GM19467 (cell line): Measurements from ENCODE around the gene PDF.
"Not testable (repeated sequence)": the region's sequence is repeated elsewhere in the genome, so short reads cannot be mapped to it uniquely, and the experiment has no call there.

ENCODE experiments used
- ATAC-seq: cut with Tn5 transposase; IDR thresholded peaks from one replicate; pipeline ENCODE4 v1.9.1; 2021; ENCODE audit warnings: mild to moderate bottlenecking, moderate library complexity; ENCODE audit not compliant: unreplicated experiment

PDF gene

DNA sequence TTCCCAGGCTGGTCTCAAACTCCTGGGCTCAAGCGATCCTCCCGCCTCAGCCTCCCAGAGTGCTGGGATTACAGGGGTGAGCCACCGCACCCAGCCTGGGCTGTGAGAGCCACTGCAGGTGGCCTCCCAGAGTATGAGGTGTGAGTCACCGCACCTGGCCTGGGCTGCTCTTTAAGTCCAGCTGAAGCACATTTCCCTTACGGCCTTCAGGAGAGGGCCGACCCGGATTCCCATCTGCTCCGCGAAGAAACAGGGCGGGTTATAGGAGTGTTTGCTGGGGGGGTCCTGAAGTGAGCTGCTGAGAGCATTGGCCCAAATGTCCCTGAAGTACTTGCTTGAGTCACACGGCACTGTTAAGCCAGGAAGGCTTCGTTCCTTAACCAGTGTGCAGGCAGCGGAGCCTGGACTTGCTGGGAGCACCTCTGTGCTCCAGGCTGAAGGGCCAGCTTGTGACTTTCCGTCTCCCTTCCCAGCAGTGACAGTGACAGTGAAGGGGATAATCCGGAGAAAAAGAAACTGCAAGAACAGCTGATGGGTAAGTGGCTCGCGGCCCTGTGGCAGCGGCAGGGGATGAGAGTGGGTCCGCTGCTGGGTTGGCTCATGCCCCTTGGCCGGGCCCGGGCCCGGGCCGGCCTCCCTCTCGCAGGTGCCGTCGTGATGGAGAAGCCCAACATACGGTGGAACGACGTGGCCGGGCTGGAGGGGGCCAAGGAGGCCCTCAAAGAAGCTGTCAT is 12.0 kb downstream of the PDF start:
- ATAC-seq = no peak

DNA sequence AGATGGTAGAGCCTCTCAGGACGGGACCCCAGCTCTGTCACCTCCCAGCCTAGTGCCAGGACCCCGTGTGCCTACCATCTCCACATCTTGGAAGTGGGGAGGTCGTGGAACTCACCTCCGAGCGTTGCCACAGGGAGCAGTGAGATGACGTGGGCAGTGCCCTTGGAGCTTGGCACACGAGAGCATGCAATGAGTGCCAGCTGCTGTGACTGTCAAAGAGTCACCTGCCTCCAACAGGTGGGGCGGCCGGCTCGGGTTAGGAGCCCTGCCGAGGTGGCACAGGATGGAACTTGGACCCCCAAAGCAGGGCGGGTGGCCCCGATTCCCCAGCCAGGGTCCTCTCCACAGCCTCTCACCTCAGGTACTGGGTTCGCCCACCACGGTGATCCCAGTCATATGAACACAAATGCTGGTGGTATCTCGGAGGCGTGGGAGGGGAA is 13.8 kb downstream of the PDF start:
- no peak for ATAC-seq

DNA sequence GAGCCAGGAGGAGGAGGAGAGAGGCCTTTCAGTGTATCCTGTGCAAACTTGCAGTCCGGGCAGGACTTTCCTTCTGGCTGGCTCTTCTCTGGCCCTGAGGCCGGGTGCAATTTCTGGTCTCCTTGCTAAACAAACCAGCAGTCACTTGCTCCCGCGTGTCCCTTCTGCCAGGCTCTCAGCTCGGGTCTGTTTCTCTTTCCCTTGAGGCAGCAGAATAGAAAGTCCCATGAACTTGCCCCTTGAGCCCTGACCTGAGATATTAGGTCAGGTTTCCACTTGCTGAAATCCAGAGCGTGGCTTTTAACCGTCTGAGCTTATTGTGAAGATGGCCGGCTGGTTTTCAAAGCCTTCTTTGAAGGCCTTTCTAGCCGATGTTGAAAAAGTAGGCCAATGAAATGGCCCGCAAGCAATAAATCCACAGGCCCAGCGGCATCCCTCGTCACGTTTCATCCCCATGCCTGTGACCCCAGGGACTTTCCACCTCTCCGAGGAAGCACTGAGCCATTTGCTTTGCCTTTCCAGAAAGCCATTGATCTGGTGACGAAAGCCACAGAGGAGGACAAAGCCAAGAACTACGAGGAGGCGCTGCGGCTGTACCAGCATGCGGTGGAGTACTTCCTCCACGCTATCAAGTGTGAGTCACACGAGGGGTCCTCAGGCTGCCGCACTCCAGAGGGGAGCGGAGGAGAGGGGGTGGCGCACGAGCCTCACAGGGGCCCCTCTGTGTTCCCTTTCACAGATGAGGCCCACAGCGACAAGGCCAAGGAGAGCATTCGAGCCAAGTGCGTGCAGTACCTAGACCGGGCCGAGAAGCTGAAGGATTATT is 14.7 kb downstream of the PDF start:
- no peak for ATAC-seq

DNA sequence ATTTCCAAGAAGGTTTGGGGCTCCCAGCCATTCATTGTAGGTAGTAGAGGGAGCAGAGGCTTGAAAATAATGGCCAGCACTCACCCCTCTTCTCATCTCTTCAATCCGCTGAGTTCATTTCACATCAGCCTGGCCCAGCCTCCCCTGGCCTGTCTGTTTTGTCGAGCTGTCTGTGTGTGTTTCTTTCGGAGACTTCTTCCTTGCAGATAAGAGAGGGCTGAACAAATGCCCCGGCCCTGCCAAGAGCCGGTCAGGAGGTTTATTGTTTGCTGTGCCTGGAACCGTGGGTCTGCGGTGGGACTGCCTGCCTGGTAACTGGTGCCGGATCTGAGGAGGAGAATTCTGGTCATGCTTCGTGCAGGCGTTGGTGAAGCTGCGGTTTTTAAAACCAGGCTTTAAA is 15.9 kb downstream of the PDF start:
- no peak for ATAC-seq

DNA sequence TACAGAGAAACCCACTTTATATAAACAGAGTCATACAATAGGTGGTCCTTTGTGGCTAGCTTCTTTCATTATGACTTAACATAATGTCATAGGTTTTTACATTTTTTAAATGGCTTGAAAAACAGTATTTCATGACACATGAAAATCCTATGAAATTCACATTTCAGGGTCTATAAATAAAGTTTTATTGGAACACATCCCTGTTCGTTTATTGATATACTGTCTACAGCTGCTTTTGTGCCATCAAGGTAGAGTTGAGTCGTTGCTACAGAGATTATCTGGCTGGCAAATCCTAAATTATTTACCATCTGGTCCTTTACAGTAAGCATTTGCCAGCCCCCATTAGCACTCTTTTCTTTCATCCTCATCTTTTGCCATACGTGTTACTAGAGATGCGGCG is 16.9 kb downstream of the PDF start:
- ATAC-seq = no peak

DNA sequence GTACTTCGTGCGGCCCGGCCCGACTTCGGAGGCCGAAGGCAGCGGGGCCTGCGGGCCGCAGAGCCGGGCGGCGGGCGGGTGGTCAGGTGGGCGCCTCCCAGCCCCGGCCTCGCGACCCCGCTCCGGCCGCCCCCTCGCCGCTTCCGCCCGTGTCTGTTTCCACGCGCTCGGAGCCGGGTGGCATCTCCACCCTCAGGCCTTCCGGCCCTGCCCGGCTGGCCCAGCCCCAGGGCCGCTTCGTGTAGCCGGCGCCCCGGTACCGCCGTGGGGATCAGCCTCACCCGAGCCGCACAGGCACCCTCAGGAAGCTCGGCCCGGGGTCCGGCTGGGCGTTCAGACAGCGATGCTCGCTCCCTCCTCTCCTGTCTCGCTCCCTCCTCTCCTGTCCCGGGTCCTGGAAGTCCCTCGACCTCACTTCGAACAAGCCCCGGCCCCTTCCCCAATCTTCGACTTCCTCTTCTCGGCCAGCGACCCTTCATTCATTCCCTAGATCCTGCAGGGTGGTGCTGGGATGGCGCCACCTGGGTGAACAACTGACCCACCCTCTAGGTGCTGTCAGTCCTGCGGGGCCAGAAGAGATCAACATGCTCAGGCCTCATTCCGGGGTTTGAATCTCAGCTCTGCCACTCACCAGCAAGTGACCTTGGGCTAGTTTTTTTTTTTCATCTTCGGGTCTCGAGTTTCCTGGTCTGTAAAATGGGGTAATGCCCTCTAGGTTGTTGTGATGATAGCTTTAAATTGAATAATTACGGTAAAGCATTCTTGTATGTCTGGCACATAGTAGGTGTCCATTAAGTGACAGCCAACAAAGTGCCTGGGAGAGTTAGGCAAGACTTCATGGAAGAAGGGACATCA is 18.6 kb downstream of the PDF start:
- peak; percentile 35 for ATAC-seq

DNA sequence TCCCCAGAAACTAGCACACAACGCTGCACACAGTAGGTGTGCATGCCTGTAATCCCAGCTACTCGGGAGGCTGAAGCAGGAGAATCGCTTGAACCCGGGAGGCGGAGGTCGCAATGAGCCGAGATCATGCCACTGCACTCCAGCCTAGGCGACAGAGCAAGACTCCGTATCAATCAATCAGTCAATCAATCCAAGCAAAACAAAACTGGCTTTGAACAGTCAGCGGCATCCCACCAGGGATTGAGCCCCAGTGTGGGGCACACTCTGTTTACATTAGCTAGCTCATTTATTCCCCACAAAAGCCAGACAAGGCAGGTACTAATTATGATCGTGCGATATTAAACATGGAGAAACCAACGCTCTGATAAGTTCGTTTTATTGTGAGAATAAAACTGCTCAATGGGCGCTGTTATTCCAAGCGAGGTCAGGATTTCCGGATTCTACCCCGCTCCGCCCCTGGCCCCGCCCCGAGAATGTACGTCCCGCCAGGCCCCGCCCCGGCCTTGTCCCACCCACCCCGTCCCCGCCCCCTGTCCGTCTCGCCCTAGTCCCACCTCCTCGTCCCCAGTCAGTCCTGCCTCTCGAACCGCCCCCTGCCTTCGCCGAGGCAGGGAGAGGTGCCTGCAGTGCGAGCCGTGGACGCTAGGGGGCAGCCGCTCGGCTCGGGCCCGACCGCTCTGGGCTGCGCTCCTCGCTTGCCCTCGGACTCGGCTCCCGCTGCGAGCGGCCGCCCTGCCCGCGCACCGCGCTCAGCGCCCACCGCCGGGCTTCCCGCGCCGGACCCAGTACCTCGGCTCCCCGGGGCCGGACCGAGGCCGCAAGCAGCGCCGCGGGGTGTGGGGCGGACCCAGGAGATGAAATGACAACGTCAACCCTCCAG is 19.5 kb downstream of the PDF start, which contains the start of gene VPS4A:
Gene VPS4A (plus strand): TSS at position 698 of the 880 bp plus-strand sequence. CDS start 162 bp downstream, at position 860.
- ATAC-seq = peak; percentile 92

DNA sequence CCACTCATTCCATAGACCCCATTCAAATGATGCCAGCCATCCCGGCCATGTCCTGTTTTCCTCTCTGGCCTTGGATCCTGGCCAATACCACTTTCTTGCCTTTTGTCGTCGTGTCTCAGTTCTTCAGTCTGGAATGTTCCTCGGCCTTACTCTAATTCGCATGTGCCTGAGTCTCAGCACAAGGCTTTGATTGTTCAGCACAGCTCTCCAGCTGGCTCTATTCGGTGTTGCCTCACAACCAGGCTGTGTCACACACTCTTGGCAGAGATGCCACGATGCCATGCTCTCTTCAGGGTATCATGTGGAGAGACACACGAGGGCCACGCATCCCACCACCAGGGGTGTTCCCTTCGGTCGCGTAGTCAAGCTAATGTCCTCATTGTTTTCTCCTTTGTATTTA is 21.1 kb downstream of the PDF start:
- no peak for ATAC-seq

DNA sequence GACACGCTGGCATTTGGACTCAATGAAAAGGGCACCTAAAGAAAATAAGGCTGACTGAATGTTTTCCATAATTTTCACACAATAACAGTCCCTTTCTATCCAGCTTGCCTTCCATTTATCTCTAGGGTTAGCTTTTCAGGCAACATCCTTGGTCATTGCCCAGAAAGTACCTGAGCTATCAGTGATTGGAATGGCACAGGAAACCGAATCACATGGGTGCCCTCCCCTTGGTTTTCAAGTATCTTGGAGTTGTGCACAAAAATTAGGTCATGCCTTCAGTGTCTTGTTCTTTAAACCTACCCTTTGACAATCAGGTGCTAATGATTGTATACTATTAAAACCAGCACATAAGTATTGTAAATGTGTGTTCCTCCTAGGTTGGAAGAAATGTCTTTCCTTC is 22.5 kb downstream of the PDF start:
- no peak for ATAC-seq

DNA sequence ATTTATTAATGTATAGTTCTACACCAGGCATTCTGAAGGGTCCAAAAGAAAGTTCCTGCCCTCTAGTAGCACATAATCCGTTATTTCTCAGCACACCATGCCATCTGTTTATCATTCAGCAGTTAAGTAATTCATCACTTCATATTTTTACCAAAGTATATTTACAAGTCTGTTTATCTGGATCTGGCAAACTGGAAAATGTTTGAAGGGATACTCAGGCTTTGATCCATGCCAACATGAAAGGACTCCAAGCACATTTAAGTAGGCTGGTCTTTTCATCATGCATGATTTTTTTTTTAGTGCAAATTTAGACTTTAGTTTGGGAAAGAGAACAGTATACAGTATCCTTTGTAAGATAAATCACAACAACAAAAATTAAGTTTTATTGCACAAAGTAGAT is 23.3 kb downstream of the PDF start:
- no peak for ATAC-seq

DNA sequence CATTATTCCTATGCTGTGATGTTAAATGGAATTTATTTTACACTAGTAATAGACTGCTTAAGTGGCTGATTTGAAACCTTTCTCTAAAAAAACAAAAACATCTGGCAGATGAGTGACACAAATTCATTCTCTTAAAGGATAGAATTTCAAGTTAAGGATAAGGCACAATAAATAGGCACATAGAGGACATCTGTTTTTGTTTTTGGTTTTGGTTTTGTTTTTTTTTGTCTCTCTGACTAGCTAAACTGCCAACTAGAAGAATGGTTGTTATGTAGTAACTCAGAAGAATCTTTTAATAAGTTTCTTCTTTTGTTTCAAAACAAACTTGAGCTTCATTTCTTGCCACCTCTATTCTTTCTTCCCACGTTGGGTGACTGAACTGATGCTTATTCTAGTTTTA is 24.4 kb downstream of the PDF start:
- no peak for ATAC-seq

DNA sequence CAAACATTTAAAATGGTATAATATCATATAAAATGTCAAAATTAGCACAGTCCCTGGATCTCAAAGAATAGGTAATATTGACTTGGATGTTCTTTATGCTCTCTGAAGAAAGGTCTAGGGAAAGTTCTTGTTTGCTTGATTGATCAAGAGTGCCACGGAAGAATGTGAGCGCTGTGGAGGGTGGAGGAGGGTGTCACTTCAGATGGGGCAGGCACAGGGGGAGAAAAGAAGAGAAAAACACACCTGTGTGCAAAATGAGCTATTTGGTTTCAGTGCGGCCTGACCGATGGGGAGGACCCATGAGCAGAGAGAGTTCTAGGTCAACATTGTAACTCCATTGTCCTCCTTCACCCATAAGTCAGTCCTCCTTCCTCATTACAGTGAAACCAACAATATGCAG is 28.1 kb downstream of the PDF start:
- no peak for ATAC-seq

DNA sequence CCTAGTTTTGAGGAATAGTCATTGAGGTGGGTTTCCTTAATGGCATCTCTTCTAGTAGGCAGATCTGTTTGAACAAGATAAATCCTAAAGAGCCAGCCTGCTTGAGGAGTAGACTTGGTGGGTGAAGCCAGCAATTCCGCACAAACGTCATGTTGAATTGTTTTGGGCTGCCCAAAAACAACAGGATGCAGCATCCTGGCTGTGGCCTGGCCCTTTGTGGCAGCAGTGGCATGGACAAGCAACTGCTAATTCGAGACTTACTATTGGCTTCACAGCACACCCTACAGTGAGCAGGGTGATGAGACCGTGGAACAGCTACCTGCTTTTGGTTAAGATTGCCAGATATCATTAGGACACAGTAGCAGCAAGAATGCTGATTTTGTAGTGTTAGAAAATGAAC is 28.5 kb downstream of the PDF start:
- ATAC-seq = no peak

DNA sequence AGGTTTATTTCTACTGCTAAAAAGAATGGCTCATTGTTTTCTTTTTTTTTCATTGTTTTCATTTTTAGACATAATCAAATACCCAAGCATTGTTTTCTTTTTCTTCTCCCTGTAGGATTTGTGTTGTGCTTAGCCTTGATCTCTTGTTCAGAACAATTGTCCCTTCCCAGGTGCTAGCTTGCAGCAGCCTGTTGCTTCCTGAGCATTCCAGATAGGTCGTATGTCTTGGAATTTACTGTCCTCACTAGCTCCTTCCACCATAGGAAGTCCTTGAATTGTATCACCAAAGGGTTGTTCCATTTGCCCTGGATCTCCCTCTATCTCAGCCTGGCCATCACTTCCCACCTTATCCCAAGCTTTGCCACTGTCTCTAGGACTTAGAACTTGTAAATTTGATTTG is 29.2 kb downstream of the PDF start:
- no peak for ATAC-seq

DNA sequence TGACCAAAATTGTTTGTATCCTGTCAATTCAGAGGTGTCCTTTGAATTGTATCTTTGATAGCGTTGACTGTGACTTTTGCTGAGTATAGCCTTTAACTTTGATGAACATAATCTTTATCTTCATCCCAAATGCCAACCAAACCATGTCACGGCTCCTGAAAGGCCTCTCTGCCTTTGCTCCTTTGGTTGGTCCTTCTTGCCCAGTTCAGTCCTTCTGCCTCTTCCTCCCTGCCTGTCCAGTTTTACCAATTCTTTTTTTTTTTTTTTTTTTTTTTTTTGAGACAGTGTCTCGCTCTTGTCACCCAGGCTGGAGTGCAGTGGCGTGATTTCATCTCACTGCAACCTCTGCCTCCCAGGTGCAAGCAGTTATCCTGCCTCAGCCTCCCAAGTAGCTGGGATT is 32.1 kb downstream of the PDF start:
- no peak for ATAC-seq

DNA sequence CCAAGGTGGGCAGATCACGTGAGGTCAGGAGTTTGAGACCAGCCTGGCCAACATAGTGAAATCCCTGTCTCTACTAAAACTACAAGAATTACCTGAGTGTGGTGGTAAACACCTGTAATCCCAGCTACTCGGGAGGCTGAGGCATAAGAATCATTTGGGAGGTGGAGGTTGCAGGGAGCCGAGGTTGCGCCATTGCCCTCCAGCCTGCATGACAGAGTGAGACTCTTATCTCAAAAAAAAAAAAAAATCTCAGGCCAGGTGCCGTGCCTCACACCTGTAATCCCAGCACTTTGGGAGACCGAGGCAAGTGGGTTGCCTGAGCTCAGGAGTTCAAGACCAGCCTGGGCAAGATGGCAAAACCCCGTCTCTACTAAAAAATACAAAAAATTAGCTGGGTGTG is 33.6 kb downstream of the PDF start:
- ATAC-seq = not testable (repeated sequence)

DNA sequence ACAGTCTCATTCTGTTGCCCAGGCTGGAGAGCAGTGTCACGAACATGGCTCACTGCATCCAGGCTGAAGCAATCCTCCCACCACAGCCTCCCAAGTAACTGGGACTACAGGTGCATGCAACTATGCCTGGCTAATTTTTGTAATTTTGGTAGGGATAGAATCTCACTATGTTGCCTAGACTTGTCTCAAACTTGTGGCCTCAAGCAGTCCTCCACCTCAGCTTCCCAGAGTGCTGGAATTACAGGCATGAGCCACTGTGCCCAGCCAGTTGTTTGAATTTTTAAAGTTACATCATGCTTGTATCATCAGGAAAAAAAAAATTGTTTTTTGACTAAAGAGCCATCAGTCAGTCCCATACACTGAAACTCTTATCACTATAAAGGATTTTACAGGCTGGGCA is 36.3 kb downstream of the PDF start:
- ATAC-seq = no peak

DNA sequence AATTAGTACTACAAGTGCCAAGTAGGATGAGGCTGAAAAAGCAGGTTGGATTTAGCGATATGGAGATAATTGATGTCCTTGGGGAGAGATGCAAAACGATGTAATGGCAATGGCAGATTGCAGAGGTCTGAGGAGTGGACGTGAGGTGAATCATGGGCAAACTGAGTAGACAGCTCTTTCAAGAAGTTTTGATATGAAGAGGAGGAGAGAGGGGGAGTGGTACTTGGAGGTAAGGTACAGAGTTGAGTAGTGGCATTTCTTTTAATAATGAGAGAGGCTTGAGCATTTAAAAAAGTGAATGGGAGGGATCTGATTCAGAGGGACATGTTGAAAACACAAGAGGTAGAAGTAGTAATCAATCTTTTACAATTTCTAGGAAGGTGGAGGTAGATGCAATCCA is 37.0 kb downstream of the PDF start:
- ATAC-seq = no peak

DNA sequence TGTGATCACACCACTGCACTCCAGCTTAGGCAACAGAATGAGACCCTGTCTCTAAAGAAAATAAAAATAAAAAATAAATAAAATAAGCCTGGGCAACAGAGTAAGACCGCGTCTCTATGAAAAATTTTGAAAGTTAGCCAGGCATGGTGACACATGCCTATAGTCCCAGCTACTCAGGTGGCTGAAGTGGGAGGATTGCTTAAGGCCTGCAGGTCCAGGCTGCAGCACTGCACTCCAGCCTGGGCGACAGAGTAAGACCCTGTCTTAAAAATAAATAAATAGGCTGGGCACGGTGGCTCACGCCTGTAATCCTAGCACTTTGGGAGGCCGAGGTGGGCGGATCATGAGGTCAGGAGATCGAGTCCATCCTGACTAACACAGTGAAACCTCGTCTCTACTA is 38.7 kb downstream of the PDF start:
- not testable (repeated sequence) for ATAC-seq

DNA sequence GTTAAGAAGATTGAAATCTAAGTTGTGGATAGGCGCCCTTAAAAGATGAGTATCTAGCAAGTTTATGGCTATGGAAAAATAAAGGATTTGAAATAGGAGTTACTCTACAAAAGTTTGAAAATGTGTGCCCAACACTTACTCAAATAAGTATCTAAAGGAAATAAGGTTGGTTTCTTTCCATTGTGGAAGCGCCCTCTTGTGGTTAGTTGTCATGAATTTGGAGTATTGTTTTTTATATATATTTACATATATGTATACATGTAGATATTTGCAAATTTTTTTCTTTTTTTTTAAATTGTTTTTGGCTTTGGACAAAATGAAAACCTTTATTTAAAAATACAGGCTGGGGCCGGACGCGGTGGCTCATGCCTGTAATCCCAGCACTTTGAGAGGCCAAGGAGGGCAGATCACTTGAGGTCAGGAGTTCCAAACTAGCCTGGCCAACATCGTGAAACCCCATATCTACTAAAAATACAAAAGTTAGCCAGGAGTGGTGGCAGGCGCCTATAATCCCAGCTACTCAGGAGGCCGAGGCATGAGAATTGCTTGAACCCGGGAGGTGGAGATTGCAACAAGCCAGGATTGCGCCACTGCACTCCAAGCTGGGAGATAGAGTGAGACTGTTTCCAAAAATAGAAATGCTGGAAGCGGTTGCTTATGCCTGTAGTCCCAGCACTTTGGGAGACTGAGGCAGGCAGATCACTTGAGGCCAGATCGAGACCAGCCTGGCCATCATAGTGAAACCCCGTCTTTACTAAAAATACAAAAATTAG is 43.3 kb downstream of the PDF start:
- no peak for ATAC-seq
